Midbrain (tissue), 1 donor: Measurements from ENCODE around the gene OLIG2.

Experiments
- DNase-seq: peaks from one replicate; lab custom pipeline; 2025; lab: John Stamatoyannopoulos, UW

OLIG2 gene

GRCh38 chr21:33025489-33026442 is at the start of gene OLIG2:
TSS of gene OLIG2 (plus strand) at chr21:33025935. CDS start at chr21:33026863, 928 bp downstream.
- DNase-seq, result peak; percentile 95

- DNase-seq, result no peak
These were observed 48.9 kb upstream of the OLIG2 start for GRCh38 chr21:32976791-32977190.

DNA sequence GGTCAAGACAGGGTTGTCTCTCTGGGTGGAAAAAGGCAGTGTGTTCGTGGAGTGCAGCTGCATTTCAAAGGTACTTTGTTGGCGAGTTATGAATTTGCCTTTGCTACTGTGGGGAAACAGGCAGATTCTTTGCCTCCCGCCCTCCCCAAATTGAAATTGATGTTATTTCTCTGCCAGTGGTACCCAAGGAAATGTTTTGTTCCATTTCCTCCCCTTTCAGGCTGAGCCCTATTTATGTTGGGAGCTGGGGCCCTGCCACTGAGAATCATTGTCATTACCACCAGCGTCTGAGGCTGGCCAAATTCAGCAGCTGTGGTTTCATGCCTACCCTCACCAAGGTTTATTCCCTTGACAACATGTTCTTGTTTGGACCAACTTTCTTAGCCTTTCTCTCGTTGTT is 48.5 kb upstream of the OLIG2 start:
- DNase-seq, result peak; percentile 76

GRCh38 chr21:32978331-32979270 is 47.1 kb upstream of the OLIG2 start:
- DNase-seq, result peak; percentile 81

DNA sequence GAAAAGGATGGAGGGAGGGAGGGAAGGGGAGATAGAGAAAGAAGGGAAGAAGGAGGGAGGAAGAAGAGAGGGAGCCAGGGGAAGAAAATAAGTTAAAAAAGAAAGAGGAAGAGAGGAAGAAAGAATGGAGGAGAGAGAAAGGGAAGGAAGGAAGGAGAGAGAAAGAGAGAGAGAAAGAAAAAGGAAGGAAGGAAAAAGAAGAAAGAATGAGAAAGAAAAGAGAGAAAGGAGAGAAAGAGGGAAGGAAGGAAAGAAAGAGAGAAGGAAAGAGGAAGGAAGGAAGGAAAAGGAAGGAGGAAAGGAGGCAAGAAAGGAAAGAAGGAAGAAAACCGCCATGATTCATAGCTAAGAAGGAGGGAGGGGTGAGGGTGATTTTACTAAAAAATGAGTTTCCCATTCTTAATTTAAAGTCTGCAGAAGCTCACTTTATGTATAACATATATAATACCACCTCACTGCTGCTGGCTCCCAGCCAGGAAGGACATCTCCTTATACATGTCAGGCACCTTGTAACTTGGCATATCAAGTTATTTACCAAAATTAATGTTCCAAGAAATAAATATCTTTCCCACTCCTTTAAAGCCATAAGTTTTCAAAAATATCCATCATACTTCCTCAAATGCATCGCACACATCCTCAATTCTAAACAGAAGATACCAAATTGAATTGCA is 46.0 kb upstream of the OLIG2 start:
- no peak for DNase-seq

DNA sequence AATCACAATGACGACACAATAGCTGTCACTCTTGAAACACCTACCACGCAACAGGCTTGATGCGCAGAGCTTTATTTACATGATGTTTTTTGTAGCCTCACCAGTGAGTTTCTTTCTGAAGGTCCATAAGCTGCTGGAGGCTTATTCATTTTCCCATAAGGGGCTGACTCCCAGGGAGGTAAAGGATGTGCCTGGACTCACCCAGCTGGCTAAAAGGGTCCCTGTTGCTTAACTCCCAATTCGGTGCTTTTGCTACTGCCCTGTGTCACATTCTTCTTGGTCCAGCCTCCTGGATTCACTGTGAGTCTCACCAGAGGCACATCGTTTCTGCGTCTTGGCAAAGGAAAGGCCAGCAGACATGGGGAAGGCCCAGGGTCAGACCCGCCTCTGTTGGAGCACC is 44.6 kb upstream of the OLIG2 start:
- no peak for DNase-seq

GRCh38 chr21:32990666-32991065 is 35.1 kb upstream of the OLIG2 start:
- DNase-seq, result no peak

- no peak for DNase-seq
These were observed 34.4 kb upstream of the OLIG2 start for GRCh38 chr21:32991361-32991760.

DNA sequence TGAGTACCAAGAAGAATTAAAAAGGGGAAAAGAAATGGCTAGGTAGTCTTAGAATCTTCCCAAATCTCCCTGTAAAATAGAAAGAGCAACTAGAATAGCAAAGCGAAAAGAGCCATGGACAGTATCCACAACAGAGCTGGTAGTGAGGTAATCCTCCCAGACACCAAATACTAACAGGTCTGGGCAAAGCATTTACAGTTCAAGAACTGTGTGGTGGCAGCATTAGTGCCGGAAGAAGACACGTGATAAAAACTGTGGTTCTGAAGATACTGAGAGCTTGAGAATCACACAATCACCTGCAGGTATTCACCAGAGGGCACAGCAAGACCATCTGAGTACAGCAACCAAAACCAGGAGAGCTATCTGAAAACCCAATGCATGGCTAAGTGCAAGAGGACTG is 31.8 kb upstream of the OLIG2 start:
- no peak for DNase-seq

DNA sequence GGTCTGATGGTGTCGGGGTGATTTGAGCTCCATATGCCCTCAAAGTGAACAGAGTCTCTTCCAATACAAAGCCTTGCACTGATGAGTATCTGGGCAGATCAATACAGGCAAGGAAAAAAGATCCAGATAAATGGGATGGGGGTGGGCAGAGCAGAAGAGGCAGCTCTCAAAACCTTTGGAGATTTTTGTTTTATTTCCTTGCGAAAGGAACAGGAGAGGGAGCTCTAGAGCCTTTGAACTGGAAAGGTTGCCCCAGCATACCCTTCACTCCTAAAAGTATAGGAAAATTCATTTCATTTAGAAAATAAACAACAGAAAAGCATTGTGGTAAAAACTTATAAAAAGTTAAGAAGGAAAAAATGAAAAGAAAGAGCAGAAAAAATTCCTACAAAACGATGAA is 31.4 kb upstream of the OLIG2 start:
- peak; percentile 21 for DNase-seq

DNA sequence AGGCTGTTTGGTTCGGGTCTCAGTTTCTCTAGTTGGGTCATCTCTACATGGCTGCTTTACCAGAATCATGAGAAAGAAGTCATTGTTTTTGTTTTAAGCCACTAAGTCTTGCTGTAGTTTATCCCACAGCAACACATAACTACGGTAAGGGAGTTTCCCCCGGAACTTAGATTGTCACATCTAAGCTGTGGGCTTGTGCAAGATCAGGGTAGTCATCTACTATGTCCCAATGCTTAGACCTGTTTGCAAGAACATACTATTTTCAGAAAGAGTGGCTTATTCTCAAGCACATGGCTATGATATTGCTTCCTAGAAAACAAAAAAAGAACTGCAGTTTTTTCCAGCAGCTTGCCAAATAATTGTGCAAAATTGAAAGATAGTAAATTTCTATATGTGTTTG is 18.0 kb upstream of the OLIG2 start:
- no peak for DNase-seq

GRCh38 chr21:33008333-33009051 is 17.2 kb upstream of the OLIG2 start:
- no peak for DNase-seq

DNA sequence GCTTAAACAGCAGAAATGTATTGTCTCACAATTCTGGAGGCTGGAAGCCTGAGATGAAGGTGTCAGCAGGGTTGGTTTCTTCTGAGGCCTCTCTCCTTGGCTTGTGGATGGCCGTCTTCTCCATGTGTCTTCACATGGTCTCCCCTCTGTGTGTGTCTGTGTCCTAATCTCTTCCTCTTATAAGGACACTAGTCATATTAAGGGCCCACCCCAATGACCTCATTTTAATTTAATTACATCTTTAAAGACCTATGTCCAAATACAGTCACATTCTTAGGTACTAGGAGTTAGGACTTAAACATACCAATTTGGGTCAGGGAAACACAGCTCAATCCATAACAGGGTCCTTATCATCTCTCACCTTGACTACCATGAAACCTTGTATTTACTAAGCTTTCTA is 14.8 kb upstream of the OLIG2 start:
- DNase-seq, result no peak

DNA sequence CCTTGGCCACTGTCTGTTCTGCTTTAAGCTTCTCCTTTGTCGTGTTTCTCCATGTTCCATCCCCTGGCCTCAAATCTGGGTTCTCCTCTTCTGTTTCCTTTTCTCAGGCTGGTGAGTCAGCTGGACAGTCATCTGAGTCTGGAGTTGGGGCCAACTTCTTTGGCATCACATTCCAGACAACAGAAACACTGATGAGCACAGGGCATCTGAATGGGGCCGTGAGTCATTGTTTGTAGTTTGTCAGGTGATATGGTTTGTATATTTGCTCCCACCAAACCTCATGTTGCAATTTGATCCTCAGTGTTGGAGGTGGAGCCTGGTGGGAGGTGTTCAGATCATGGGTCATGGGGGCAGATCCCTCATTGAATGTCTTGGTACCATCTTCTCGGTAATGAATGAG is 14.3 kb upstream of the OLIG2 start:
- no peak for DNase-seq

DNA sequence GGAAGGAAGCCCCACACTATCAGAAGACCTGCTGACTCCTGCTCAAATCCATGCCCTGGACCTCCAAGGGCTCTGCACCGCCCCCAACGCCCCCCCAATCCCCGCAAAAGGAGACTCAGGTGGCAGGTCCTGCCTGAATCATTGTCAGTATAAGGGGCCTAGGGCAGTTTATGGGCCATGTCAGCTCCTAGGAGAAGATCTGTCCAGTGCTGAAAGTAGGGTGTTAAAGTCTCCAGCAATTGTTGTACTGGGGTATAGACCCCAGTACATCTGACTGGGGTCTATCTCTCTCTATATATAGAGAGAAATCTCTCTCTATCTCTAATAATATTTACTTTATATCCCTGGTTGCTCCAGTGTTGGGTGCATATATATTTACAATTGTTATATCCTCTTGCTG is 12.1 kb upstream of the OLIG2 start:
- no peak for DNase-seq

GRCh38 chr21:33014331-33014730 is 11.4 kb upstream of the OLIG2 start:
- no peak for DNase-seq

- DNase-seq, result no peak
These were observed 10.6 kb upstream of the OLIG2 start for GRCh38 chr21:33015096-33015495.

DNA sequence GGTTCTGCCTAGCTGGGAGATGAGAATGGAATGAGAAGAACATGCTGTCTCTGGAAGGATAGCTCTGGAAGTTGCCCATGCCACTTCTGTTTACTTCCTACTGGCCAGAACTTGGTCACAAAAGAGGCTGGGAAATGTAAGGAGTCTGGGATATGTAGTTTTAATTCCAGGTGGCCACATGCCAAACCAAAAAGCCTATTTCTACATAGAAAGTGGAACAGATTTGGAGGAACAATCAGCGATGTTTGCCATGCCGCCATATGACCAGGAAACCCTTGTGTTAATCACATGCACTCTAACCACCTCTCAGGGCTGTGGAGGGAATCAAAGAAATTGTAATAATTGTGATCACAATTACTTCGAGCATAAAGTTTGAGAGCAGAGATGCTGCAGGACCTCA is 10.0 kb upstream of the OLIG2 start:
- no peak for DNase-seq

DNA sequence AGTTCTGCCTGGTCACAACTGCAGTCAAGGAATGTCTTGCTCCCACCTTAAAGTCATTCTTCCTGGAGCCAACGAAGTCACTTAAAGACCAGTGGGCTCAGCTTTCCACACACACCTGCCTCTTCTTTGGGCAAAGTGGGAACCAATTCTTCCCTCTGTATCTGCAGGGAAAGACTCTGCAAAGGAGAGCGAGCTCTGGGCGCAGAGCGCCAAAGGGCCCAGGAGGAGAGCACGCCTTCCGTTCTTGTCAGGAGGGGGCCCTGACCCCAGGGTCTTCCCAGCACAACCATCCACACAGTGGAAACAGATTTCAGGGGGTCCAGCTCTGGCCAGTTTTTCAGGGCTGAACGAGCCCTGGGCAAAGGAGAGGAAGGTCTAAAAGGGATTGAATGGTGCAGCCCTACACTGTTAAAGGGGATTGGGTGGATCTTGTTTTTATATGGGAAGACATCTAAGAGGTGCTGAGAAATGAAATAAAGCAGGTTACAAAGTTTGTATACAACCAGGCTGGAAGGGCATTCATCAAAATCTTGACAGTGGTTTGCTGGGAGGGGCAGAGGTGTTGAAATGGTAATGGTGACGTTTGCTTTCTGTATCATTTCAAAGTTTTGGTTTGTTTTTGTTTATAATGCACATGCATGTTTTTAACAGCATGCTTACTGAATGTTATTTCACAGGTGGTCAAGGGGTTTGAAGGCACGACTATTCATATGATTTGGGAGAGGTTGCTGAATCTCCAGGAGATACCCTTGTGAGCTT is 6.8 kb upstream of the OLIG2 start:
- DNase-seq, result no peak

DNA sequence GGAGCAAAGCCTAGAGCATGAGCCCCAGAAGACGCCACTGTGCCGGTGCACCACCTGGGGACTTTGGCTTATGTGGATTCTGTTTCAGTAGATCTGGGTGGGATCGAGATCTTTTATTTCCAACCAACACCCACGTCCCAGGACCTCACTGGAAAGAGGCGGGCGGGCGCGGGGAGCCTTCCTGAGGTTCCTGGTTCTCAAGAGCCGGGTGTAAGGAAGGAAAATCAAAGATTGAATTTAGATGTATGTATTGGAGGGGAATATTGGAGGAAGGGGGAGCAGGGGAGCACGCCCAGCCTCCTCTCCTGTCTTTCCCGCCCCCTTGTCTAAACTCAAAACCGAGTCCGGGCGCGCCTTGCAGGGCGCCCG is 6.2 kb upstream of the OLIG2 start:
- no peak for DNase-seq
